HG03280 (cell line): ENCODE results near the gene DNAH17.

Experiments
- ATAC-seq: cut with Tn5 transposase; IDR thresholded peaks from one replicate; pipeline ENCODE4 v1.9.1; 2021; ENCODE audit warnings: mild to moderate bottlenecking, moderate library complexity; ENCODE audit not compliant: unreplicated experiment

The DNAH17 gene

GRCh38 chr17:78417531-78417909 lies 159.7 kb downstream of the DNAH17 start:
- no peak for ATAC-seq

- no peak for ATAC-seq
These were observed 160.2 kb downstream of the DNAH17 start for GRCh38 chr17:78416791-78417530.

DNA sequence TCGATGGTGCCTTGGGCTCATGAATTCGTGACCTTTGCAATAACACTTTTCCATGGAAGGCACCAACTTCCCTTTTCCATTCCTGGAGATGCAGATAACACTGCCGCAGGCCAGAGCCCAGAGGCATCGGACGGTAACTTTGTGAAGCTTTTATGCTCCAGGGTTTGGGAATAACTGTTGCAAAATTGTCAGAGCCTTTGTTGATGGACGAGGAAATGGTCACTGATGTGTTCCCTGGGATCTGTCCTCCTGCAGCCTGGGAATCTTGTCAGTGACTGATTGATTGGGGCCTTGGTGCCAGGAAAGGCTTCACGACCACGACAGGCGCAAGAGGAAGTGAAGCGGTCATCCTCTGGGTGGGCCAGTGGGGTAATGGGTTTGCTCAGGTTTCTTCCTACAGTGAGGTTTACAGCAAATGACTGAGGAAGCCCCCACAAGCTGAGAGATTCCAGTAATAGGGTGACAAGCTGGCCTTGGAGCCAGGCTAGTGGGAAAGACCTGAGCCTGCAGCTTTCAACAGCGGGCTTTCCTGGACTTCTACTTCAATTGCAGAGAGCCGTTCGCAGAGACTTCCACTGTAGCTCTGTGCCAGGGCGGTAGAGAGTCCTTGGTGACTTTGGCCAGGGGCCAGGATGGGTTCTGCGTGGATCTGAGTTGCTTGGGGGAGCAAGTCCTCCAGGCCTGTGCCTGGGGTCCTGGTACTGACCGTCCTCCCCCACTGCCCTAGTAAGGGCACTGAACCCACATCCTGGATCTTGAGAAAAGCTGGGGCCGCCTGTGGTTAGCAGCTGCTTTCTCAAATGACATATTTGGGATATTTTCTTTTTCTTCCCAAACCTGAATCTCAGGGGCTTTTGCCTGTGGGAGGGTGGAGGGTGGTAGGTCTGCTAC lies 161.1 kb downstream of the DNAH17 start:
- no peak for ATAC-seq

GRCh38 chr17:78414178-78415162 lies 162.7 kb downstream of the DNAH17 start:
- no peak for ATAC-seq

DNA sequence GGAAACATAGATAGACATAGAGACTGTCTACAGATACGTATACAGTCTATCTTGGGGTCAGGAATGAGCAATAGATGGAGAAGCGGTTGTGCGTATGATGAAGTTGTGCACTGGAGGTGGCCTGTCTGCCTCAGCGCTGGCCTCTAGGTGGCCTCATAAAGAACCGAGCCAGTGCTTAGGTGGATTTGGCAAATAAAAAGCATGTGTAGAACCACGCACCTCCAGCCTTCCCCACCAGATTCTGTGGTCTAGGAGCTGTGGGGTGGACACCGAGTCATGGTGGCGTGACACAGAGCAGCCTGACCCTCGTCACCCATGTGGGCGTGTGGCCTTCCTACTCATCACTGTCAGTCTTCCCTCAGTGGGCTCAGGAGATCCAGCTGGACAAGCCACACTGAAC lies 164.8 kb downstream of the DNAH17 start:
- ATAC-seq, result no peak

GRCh38 chr17:78411241-78411857 lies 165.8 kb downstream of the DNAH17 start:
- no peak for ATAC-seq

GRCh38 chr17:78409191-78409928 lies 167.8 kb downstream of the DNAH17 start:
- no peak for ATAC-seq

DNA sequence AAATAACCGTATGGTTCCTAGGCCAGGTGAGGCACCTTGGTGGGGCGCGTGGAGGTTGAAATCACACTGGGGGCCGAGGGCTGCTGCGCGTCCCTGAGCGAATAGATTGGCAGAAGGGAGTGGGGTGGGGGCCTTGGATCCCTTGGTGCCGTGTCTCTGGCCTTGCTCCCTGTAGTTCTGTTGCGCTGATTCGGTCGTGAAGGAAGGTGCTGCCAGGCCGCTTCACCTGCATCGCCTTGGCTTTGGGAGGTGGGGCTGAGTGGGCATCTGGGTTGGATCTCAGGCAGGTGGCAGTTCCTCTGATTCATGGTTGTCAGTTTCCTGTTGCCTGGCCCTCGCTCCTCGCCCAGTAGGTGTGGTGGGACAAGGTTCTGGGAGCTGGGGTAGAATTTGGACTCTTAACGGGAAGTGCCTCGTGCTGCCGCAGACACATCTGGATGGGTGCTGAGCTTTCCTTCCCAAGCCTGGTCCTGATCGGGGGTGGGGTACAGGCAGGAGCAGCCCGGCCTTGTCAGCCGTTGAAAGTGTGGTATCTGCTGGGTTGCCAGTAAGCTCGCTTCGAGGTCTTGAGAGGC lies 168.6 kb downstream of the DNAH17 start:
- ATAC-seq, result no peak

DNA sequence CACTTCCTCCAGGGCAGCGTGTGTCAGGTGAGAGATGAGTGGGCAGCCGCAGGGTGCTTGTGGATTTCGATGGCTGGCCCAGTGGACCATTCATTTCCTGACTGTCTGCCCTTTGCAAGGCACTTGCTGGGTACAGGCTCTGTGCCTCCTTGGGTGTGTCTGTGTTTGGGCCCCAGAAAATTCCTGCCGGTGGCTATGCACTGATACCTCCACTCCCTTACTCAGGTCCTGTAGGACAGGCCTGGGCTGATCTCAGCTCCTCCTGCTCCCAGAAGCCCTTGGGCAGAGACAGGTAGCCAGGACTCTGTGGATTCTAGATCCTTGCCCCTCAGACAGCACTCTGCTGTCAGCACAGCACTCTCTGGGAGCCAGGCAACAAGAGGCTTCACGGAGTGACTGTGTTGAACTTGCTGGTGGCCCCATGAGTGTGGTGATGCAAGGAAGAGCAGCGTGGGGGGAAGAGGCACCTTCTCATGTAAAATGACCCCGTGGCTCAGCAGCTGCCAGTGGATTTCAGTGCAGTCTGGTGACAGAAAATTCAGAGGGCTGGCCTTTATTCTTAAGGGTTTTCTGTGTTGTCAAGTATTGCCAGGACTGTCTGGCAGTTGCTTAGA lies 169.7 kb downstream of the DNAH17 start:
- ATAC-seq, result no peak

DNA sequence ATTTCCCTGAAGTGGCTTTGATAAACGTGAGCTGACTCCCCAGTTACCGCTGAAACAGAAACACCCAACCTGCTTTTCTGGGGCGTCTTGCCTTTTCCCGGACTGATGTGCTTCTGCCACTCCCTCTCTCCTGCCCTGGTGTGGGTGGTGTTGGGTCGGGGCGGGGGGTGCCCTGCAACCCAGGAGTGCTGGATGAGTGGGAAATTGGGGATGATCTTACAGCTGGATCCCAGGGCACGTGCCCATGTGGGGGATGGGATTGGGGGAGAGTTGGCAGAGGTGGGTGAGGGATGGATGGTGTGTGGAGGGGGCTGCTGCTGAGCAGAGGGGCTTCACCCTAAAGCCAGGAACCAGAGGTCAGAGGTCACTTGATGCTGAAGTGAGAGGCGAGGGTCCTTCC lies 170.3 kb downstream of the DNAH17 start:
- no peak for ATAC-seq

- ATAC-seq, result no peak
These were observed 170.8 kb downstream of the DNAH17 start for GRCh38 chr17:78406396-78406795.

- ATAC-seq, result no peak
These were observed 173.4 kb downstream of the DNAH17 start for GRCh38 chr17:78403822-78404221.

- no peak for ATAC-seq
These were observed 175.3 kb downstream of the DNAH17 start for GRCh38 chr17:78401891-78402290.

DNA sequence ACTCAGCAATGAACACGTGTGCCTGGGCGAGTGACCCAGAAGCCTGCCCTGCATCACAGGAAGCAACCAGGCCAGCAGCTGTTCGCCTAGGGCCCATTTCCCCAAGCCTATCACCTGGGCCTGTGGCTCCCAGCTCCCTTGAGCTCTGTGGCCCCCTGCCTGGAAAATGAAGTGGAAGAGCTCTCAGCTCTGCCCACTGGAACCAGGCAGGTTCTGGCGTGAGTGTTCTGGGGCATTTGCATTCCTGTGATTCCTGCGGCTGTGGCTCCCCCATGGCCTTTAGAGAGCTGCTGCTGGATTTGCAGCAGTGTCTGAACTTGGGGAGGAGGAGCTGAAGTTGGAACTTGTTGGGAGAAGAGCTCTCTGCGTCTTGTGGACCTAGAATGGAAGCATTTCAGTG lies 175.9 kb downstream of the DNAH17 start:
- no peak for ATAC-seq

- ATAC-seq, result no peak
These were observed 176.5 kb downstream of the DNAH17 start for GRCh38 chr17:78400581-78401240.

DNA sequence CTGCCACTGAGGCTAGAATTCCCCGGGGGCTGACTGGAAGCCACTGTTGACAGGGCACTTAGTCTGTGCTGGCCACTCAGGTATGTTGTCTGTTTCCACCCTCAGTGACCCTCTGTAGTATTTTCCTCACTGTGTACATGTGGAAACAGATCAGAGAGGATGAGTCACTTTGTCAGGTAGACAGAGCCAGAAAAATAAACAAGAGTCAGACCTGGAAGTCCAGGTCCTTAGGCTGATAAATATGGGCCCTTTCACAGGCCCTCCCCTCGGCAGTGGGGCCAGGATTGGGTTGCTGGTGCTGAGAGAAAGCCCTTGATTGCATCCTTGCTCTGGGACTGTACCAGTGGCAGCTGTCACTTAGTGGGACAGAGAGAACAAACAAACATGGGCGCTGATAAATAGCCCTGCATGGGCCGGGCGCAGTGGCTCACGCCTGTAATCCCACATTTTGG lies 177.5 kb downstream of the DNAH17 start:
- ATAC-seq, result no peak

GRCh38 chr17:78399028-78399692 lies 178.0 kb downstream of the DNAH17 start:
- no peak for ATAC-seq

DNA sequence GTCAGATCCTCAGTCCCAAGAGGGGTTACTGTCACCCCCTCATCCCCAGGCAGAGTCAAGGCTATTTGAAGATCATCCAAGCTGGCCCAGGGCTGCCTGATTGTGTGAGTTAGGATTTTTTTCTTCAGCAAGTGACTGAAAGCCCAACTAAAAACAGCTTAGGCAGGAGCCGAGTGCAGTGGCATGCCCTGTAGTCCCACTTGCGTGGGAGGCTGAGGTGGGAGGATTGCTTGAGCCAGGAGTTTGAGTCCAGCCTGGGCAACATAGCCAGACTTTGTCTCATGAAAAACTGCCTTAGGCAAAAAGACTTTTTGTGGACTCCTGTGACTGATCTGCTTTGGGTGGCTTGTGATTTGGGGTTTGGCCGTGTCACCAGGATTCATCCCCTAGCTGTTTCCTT lies 178.8 kb downstream of the DNAH17 start:
- no peak for ATAC-seq
